ENCODE data around the gene MMP27. TPM values are rescaled to one million over a fixed set of nuclear protein-coding genes. Genes with fewer than 3 reads are reported as not detected.

The MMP27 gene
- total RNA-seq: not detected in 2 replicates

GRCh38 chr11:102705626-102706025 lies at the start of gene MMP27:
MMP27 (minus strand) TSS chr11:102705769; CDS start chr11:102705714, 55 bp downstream.

GRCh38 chr11:102724904-102725500 lies 19.4 kb upstream of the MMP27 start, which contains the start of gene MMP8:
MMP8 (minus strand) TSS chr11:102724954; CDS start chr11:102724855, 99 bp downstream.

Other genes starting within 250 kb of the MMP27 start
- 3.3 and 4.5 TPM in 2 replicates for gene MMP7, start 175.0 kb downstream of the MMP27 start, total RNA-seq
- gene MMP20, start 80.4 kb downstream of the MMP27 start, total RNA-seq: not detected in 2 replicates
- gene MMP8, start 19.2 kb upstream of the MMP27 start, total RNA-seq: under 0.01 TPM in 1 of 2 replicates, not detected in the other
- gene MMP10, start 74.9 kb upstream of the MMP27 start, total RNA-seq: 1.1 and 4.4 TPM in 2 replicates
- 189 and 3,390 TPM in 2 replicates for gene MMP1, start 92.4 kb upstream of the MMP27 start, total RNA-seq
- gene MMP3, start 137.8 kb upstream of the MMP27 start, total RNA-seq: 0.19 and 4.5 TPM in 2 replicates
- 0.56 TPM in 1 of 2 replicates, not detected in the other for gene MMP12, start 169.2 kb upstream of the MMP27 start, total RNA-seq
- not detected in 2 replicates for gene MMP13, start 250.0 kb upstream of the MMP27 start, total RNA-seq